ENCODE results near the gene SLC25A42.

Gene SLC25A42

GRCh38 chr19:19110410-19111135, 46.8 kb downstream of the SLC25A42 start:
- no peak overlapping the region for H3K4me3 ChIP-seq
- in situ Hi-C loops (cut with MboI; ENCODE audit: low sequenced_read_pairs), result no loop called here
- no peak for DNase-seq (ENCODE audit: low spot score in 2 of 2)
- peaks cover 2% of the 10 kb centered on the region; the same call in 1 of the 2 replicates for H3K4me1 ChIP-seq
- no peaks in the 10 kb centered on the region for H3K9me3 ChIP-seq
- H3K27me3 ChIP-seq (ENCODE audit: low read depth), result no peaks in the 10 kb centered on the region
- H3K36me3 ChIP-seq (replicated peaks), result no peaks in the 10 kb centered on the region

- Histone ChIP-seq H3K27me3 (ENCODE audit: low read depth) (no peaks in the 10 kb centered on the region), H3K4me3 (no peak overlapping the region), H3K36me3 (replicated peaks) (no peaks in the 10 kb centered on the region), H3K9me3 (no peaks in the 10 kb centered on the region), H3K4me1 (no peaks in the 10 kb centered on the region)
- in situ Hi-C loops (cut with MboI; ENCODE audit: low sequenced_read_pairs), result no loop called here
- no peak for DNase-seq (ENCODE audit: low spot score in 2 of 2)
Measured at GRCh38 chr19:19111136-19111835, 47.5 kb downstream of the SLC25A42 start.

- Histone ChIP-seq H3K9me3 (no peaks in the 10 kb centered on the region), H3K4me3 (no peak overlapping the region), H3K36me3 (replicated peaks) (no peaks in the 10 kb centered on the region), H3K27me3 (ENCODE audit: low read depth) (no peaks in the 10 kb centered on the region), H3K4me1 (no peaks in the 10 kb centered on the region)
- DNase-seq (ENCODE audit: low spot score in 2 of 2), result no peak
- in situ Hi-C loops (cut with MboI; ENCODE audit: low sequenced_read_pairs), result no loop called here
Measured at GRCh38 chr19:19111967-19112580, 48.3 kb downstream of the SLC25A42 start.

- peak in 1 of 2 experiments; percentile 29 for DNase-seq (ENCODE audit: low spot score in 2 of 2)
- in situ Hi-C loops (cut with MboI; ENCODE audit: low sequenced_read_pairs), result no loop called here
- Histone ChIP-seq H3K36me3 (replicated peaks) (no peaks in the 10 kb centered on the region), H3K9me3 (no peaks in the 10 kb centered on the region), H3K27me3 (ENCODE audit: low read depth) (no peaks in the 10 kb centered on the region), H3K4me3 (no peak overlapping the region), H3K4me1 (no peaks in the 10 kb centered on the region)
Measured at GRCh38 chr19:19113040-19113626, 49.3 kb downstream of the SLC25A42 start.

- H3K4me1 ChIP-seq, result no peaks in the 10 kb centered on the region
- in situ Hi-C loops (cut with MboI; ENCODE audit: low sequenced_read_pairs), result no loop called here
- H3K27me3 ChIP-seq (ENCODE audit: low read depth), result no peaks in the 10 kb centered on the region
- no peak overlapping the region for H3K4me3 ChIP-seq
- peaks cover 15% of the 10 kb centered on the region for H3K36me3 ChIP-seq (replicated peaks)
- peak in 1 of 2 experiments; percentile 71 for DNase-seq (ENCODE audit: low spot score in 2 of 2)
- no peaks in the 10 kb centered on the region for H3K9me3 ChIP-seq
Measured at GRCh38 chr19:19115954-19116353, 52.2 kb downstream of the SLC25A42 start.

GRCh38 chr19:19119325-19120237, 55.8 kb downstream of the SLC25A42 start:
- H3K36me3 ChIP-seq (replicated peaks), result peaks cover 28% of the 10 kb centered on the region
- H3K4me1 ChIP-seq, result no peaks in the 10 kb centered on the region
- H3K27me3 ChIP-seq (ENCODE audit: low read depth), result no peaks in the 10 kb centered on the region
- in situ Hi-C loops (cut with MboI; ENCODE audit: low sequenced_read_pairs), result no loop called here
- DNase-seq (ENCODE audit: low spot score in 2 of 2), result no peak
- no peaks in the 10 kb centered on the region for H3K9me3 ChIP-seq
- no peak overlapping the region for H3K4me3 ChIP-seq

- Histone ChIP-seq H3K36me3 (replicated peaks) (peaks cover 28% of the 10 kb centered on the region), H3K27me3 (ENCODE audit: low read depth) (no peaks in the 10 kb centered on the region), H3K9me3 (no peaks in the 10 kb centered on the region), H3K4me1 (no peaks in the 10 kb centered on the region), H3K4me3 (no peak overlapping the region)
- DNase-seq (ENCODE audit: low spot score in 2 of 2), result peak; percentile 43 to 90
- in situ Hi-C loops (cut with MboI; ENCODE audit: low sequenced_read_pairs), result no loop called here
Measured at GRCh38 chr19:19120308-19121231, 56.8 kb downstream of the SLC25A42 start.

- H3K4me1 ChIP-seq, result no peaks in the 10 kb centered on the region
- no peak for DNase-seq (ENCODE audit: low spot score in 2 of 2)
- H3K27me3 ChIP-seq (ENCODE audit: low read depth), result no peaks in the 10 kb centered on the region
- in situ Hi-C loops (cut with MboI; ENCODE audit: low sequenced_read_pairs), result no loop called here
- H3K36me3 ChIP-seq (replicated peaks), result peaks cover 28% of the 10 kb centered on the region
- no peaks in the 10 kb centered on the region for H3K9me3 ChIP-seq
- H3K4me3 ChIP-seq, result no peak overlapping the region
Measured at GRCh38 chr19:19121371-19121770, 57.6 kb downstream of the SLC25A42 start.

- Histone ChIP-seq H3K9me3 (no peaks in the 10 kb centered on the region), H3K4me1 (no peaks in the 10 kb centered on the region), H3K36me3 (replicated peaks) (peaks cover 28% of the 10 kb centered on the region), H3K4me3 (no peak overlapping the region), H3K27me3 (ENCODE audit: low read depth) (no peaks in the 10 kb centered on the region)
- in situ Hi-C loops (cut with MboI; ENCODE audit: low sequenced_read_pairs), result no loop called here
- no peak for DNase-seq (ENCODE audit: low spot score in 2 of 2)
Measured at GRCh38 chr19:19122902-19123301, 59.1 kb downstream of the SLC25A42 start.

- H3K36me3 ChIP-seq (replicated peaks), result peaks cover 26% of the 10 kb centered on the region
- in situ Hi-C loops (cut with MboI; ENCODE audit: low sequenced_read_pairs), result no loop called here
Measured at GRCh38 chr19:19123386-19123785, 59.6 kb downstream of the SLC25A42 start.

GRCh38 chr19:19126102-19126501, 62.3 kb downstream of the SLC25A42 start:
- no peaks in the 10 kb centered on the region for H3K4me1 ChIP-seq
- DNase-seq (ENCODE audit: low spot score in 2 of 2), result no peak
- H3K27me3 ChIP-seq (ENCODE audit: low read depth), result no peaks in the 10 kb centered on the region
- H3K4me3 ChIP-seq, result no peak overlapping the region
- H3K36me3 ChIP-seq (replicated peaks), result peaks cover 11% of the 10 kb centered on the region
- H3K9me3 ChIP-seq, result no peaks in the 10 kb centered on the region
- in situ Hi-C loops (cut with MboI; ENCODE audit: low sequenced_read_pairs), result no loop called here

More at GRCh38 chr19:19123386-19123785, 59.6 kb downstream of the SLC25A42 start:
- H3K9me3 ChIP-seq, result no peaks in the 10 kb centered on the region
- no peak for DNase-seq (ENCODE audit: low spot score in 2 of 2)
- H3K4me3 ChIP-seq, result no peak overlapping the region
- no peaks in the 10 kb centered on the region for H3K4me1 ChIP-seq
- no peaks in the 10 kb centered on the region for H3K27me3 ChIP-seq (ENCODE audit: low read depth)

GRCh38 chr19:19131989-19132388, 68.2 kb downstream of the SLC25A42 start:
- H3K4me3 ChIP-seq, result no peak overlapping the region
- H3K36me3 ChIP-seq (replicated peaks), result peaks cover 3% of the 10 kb centered on the region
- no peak for DNase-seq (ENCODE audit: low spot score in 2 of 2)
- no peaks in the 10 kb centered on the region for H3K9me3 ChIP-seq
- in situ Hi-C loops (cut with MboI; ENCODE audit: low sequenced_read_pairs), result no loop called here
- no peaks in the 10 kb centered on the region for H3K27me3 ChIP-seq (ENCODE audit: low read depth)
- H3K4me1 ChIP-seq, result 0 out of 2 replicates have a peak, but pooled peaks cover 1% of the 10 kb centered on the region

Measured in HAP-1 (cell line).